ENCODE data around the gene RNF182.

The RNF182 gene

DNA sequence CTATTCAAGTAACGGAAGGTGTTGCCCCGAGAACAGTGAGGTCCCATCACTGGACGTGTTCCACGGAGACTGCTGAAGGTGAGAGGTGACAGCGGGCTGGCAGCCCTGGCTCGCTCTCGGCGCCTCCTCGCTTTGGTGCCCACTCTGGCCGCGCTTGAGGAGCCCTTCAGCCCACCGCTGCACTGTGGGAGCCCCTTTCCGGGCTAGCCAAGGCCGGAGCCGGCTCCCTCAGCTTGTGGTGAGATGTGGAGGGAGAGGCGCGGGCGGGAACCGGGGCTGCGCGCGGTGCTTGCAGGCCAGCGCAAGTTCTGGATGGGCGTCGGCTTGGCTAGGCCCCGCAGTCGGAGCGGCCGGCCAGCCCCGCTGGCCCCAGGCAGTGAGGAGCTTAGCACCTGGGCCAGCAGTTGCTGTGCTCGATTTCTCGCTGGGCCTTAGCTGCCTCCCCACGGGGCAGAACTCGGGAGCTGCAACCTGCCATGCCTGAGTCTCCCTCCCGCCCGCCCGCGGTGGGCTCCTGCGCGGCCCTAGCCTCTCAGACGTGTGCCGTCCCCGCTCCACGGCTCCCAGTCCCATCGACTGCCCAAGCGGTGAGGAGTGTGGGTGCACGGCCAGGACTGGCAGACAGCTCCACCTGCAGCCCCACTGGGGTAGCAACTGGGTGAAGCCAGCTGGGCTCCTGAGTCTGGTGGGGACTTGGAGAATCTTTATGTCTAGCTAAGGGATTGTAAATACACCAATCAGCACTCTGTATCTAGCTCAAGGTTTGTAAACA is 77.6 kb downstream of the RNF182 start:
- Histone ChIP-seq H3F3A (ENCODE audit: control insufficient read depth, insufficient read depth) (no peaks in the 10 kb centered on the region), H3K36me3 (ENCODE audit: control insufficient read depth, low read length) (no peaks in the 10 kb centered on the region), H3K79me2 (ENCODE audit: control insufficient read depth, low read length) (no peaks in the 10 kb centered on the region), H4K20me1 (ENCODE audit: control insufficient read depth, insufficient read depth, low read depth, low read length) (no peaks in the 10 kb centered on the region), H3K9me2 (replicated peaks; ENCODE audit: control insufficient read depth, low read length) (no peaks in the 10 kb centered on the region; the same call in 1 of the 2 replicates), H3K4me1 (ENCODE audit: control insufficient read depth, low read length) (no peaks in the 10 kb centered on the region), H3K27me3 (ENCODE audit: control insufficient read depth, low read length) (no peaks in the 10 kb centered on the region; the same call in 1 of the 2 replicates), H3K4me3 (ENCODE audit: low read length) (no peak overlapping the region), H3K27ac (ENCODE audit: low read depth, low read length) (no peak overlapping the region), H3K4me2 (ENCODE audit: low read length) (no peak overlapping the region), H3K9me3 (ENCODE audit: control insufficient read depth, insufficient read depth, low read length) (no peaks in the 10 kb centered on the region; the same call in 1 of the 2 replicates)
- TF ChIP-seq, protein P1, sequence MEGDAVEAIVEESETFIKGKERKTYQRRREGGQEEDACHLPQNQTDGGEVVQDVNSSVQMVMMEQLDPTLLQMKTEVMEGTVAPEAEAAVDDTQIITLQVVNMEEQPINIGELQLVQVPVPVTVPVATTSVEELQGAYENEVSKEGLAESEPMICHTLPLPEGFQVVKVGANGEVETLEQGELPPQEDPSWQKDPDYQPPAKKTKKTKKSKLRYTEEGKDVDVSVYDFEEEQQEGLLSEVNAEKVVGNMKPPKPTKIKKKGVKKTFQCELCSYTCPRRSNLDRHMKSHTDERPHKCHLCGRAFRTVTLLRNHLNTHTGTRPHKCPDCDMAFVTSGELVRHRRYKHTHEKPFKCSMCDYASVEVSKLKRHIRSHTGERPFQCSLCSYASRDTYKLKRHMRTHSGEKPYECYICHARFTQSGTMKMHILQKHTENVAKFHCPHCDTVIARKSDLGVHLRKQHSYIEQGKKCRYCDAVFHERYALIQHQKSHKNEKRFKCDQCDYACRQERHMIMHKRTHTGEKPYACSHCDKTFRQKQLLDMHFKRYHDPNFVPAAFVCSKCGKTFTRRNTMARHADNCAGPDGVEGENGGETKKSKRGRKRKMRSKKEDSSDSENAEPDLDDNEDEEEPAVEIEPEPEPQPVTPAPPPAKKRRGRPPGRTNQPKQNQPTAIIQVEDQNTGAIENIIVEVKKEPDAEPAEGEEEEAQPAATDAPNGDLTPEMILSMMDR (IDR thresholded peaks at IDR 0.05; ENCODE audit: low read depth, low read length, poor library complexity, severe bottlenecking), result no peak
- no peak for TF ChIP-seq EZH2phosphoT487 (IDR thresholded peaks at IDR 0.05; ENCODE audit: borderline replicate concordance, low read length)

DNA sequence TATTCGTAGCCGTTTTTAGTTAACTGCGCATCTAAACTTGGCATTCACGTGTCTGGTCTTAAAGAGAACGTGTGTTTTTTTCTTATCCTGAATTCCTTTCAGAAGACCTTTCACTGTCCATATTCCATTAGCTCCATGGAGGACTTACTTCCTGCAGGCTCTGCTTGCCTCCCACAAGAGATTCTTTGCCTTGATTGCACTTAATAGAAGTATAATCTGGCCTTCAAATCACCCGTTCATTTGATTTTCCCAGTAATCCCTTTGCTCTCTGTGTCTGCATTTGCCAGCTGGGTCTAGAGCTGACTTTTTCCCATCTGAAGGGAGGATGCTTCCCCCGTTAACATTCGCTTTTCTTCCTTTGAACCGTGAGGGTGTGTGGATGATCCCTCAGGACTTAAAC is 79.5 kb downstream of the RNF182 start:
- no peak overlapping the region for H3K4me2 ChIP-seq (ENCODE audit: low read length)
- TF ChIP-seq EZH2phosphoT487 (IDR thresholded peaks at IDR 0.05; ENCODE audit: borderline replicate concordance, low read length), result no peak
- TF ChIP-seq, protein P1 (IDR thresholded peaks at IDR 0.05; ENCODE audit: low read depth, low read length, poor library complexity, severe bottlenecking), result no peak
- H3K9me2 ChIP-seq (replicated peaks; ENCODE audit: control insufficient read depth, low read length), result no peaks in the 10 kb centered on the region
- no peaks in the 10 kb centered on the region; the same call in 1 of the 2 replicates for H3K9me3 ChIP-seq (ENCODE audit: control insufficient read depth, insufficient read depth, low read length)
- no peaks in the 10 kb centered on the region for H3K36me3 ChIP-seq (ENCODE audit: control insufficient read depth, low read length)
- no peak overlapping the region for H3K27ac ChIP-seq (ENCODE audit: low read depth, low read length)
- no peaks in the 10 kb centered on the region; the same call in none of the 2 replicates for H3K27me3 ChIP-seq (ENCODE audit: control insufficient read depth, low read length)
- H3K79me2 ChIP-seq (ENCODE audit: control insufficient read depth, low read length), result no peaks in the 10 kb centered on the region
- no peak overlapping the region for H3K4me3 ChIP-seq (ENCODE audit: low read length)
- no peaks in the 10 kb centered on the region for H3F3A ChIP-seq (ENCODE audit: control insufficient read depth, insufficient read depth)
- H3K4me1 ChIP-seq (ENCODE audit: control insufficient read depth, low read length), result no peaks in the 10 kb centered on the region
- H4K20me1 ChIP-seq (ENCODE audit: control insufficient read depth, insufficient read depth, low read depth, low read length), result no peaks in the 10 kb centered on the region

DNA sequence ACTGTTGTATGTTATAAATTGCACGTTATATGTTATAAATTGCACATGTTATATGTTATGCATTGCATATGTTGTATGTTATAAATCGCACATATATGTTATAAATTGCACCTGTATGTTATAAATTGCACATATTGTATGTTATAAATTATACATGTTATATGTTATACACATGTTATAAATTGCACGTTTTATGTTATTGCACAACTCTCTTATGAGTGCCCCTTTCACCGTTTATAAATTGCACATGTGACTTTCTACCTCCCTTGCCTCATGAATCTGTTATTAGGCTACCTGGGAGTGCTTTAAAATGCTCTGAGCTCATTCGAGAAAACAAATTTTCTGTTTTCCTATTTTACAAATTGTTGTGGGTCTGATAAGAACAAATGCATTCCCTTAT is 84.1 kb downstream of the RNF182 start:
- H3K4me1 ChIP-seq (ENCODE audit: control insufficient read depth, low read length), result no peaks in the 10 kb centered on the region
- H3K4me2 ChIP-seq (ENCODE audit: low read length), result no peak overlapping the region
- H4K20me1 ChIP-seq (ENCODE audit: control insufficient read depth, insufficient read depth, low read depth, low read length), result no peaks in the 10 kb centered on the region
- no peak overlapping the region for H3K4me3 ChIP-seq (ENCODE audit: low read length)
- TF ChIP-seq, protein P1 (IDR thresholded peaks at IDR 0.05; ENCODE audit: low read depth, low read length, poor library complexity, severe bottlenecking), result no peak
- TF ChIP-seq EZH2phosphoT487 (IDR thresholded peaks at IDR 0.05; ENCODE audit: borderline replicate concordance, low read length), result no peak
- H3K9me3 ChIP-seq (ENCODE audit: control insufficient read depth, insufficient read depth, low read length), result no peaks in the 10 kb centered on the region
- H3K27me3 ChIP-seq (ENCODE audit: control insufficient read depth, low read length), result peaks cover 4% of the 10 kb centered on the region
- H3K27ac ChIP-seq (ENCODE audit: low read depth, low read length), result no peak overlapping the region
- H3K79me2 ChIP-seq (ENCODE audit: control insufficient read depth, low read length), result no peaks in the 10 kb centered on the region
- H3F3A ChIP-seq (ENCODE audit: control insufficient read depth, insufficient read depth), result no peaks in the 10 kb centered on the region
- H3K36me3 ChIP-seq (ENCODE audit: control insufficient read depth, low read length), result no peaks in the 10 kb centered on the region
- H3K9me2 ChIP-seq (replicated peaks; ENCODE audit: control insufficient read depth, low read length), result no peaks in the 10 kb centered on the region

Data from DOHH2 (cell line).